ENCODE measurements around the gene CC2D1A.
"Not testable (repeated sequence)": the region's sequence is repeated elsewhere in the genome, so short reads cannot be mapped to it uniquely, and the experiment has no call there.

Gene CC2D1A

DNA sequence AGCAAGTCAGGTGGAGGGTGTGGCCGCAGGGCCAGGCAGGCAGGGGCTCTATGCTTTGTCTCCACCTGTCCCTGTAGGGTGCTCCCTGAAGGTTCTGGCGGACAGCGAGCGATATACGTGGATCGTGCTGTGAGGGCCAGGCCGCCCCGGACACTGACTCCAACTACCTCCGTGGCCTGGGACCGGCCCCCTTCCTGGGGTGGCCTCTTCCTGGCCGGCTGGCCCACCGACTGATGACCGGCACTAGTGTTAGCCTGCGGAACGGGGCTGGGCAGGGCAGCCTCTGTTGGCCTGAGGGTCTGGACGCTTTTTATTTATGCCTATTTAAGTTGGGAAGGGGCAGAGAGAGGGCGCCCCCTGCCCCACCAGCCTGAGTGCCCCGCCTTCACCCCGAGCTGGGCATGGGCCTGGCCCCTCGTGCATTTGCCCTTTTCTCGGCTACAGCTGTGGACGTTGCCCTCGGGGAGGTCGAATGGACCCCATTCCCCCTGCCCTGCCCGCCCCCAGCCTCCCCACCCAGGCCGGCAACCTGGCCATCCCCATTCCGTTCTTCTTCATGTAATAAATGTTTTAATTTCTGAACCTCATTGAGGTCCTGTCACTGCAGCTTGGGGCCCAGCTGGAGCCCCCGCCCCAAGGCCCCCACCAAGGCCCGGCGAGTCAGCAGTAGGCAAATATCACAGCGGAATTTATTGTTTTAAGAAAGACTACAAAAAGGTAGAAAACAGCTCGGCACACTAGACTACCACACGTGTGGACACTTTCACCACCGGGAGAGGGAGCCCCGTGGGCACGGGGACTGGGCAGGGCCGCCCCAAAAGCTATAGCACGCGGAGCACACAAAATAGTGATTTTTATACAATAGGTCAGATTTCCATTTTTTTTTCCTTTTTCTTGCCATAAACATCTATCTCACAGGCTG is 55.1 kb downstream of the CC2D1A start:
- DNase-seq, result no peak

DNA sequence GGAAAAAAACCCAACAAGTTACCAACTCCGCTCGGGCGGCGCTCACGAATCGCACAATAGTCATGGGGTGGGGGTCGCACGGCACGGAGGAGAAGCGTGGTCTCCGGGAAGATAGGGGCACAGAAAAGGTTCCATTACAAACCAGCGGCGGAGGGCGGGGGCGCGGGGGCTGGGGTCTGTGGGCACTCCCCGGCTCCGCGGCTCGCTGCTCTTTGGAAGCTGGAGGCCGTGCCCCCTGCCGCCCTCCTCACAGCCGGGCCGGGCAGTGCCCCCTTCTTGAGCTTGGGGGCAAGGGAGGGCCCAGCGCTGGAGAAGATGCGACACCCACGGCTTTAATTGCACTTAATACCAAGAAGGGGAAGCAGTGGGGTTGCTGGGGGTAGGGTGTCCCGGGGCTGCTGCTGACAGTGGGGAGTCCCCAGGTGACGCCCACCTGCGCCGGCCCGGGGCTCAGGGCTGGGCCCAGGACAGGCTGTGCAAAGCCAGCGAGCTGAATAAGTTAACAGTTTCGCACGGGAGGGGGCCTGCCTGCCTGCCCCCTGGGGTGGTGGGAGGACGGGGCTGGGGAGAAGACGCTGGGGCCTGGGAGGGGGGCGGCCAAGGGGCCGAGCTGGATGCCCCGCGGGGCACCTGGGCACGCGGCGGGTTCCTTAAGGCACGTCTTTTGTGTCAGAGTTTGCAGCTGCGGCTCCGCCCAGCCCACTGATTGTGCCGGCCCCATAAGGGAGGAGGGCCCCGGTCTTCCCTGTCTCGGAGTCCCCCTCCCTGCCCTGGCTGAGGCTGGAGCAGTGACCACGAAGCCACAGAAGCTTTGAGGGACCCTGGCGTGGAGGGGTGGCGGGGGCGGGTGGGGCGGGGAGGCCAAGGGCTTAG is 56.1 kb downstream of the CC2D1A start:
- DNase-seq, result peak in 1 of 56 donors; percentile 9

DNA sequence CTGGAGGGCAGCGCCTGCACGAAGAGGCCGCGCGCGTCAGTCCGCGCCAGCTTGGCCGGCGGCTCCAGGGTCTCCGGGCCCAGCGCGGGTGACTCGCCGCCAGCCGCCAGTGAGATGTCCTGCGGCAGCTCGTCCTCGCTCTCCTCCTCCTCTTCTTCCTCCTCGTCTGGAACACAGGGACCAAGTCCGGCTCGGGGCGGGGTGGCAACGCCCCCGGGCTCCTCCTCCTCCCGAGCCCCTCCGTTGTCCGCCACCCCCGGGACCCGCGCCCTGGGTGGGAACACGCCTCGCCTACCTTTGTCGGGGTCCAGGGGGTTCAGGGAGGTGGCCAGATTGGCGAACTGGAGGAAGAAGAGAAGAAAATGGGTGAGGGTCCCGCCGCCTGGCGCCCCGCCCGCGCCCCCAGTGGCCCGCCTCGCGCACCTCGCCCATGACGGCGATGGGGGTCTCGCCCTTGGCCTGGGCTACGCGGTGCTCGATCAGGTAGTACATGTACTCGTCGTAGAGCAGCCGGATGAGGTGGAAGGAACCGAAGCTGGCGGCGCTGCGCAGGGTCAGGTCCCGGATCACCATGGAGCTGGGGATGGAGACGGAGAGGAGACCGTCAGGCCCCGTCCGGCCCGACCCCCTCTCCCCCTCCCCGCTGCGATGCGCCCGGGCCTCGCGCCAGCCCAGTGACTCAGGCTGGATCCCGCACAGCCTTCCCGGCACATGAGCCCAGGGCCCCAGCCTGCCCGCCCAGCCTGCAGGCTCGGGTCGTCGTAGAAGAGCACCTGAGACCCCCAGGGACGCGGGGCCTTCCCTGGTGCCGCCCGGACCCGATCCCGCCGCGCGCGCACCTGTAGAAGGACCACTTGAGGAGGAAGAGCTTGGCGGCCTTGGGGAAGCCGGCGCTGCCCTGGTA is 57.0 kb downstream of the CC2D1A start:
- DNase-seq, result no peak

DNA sequence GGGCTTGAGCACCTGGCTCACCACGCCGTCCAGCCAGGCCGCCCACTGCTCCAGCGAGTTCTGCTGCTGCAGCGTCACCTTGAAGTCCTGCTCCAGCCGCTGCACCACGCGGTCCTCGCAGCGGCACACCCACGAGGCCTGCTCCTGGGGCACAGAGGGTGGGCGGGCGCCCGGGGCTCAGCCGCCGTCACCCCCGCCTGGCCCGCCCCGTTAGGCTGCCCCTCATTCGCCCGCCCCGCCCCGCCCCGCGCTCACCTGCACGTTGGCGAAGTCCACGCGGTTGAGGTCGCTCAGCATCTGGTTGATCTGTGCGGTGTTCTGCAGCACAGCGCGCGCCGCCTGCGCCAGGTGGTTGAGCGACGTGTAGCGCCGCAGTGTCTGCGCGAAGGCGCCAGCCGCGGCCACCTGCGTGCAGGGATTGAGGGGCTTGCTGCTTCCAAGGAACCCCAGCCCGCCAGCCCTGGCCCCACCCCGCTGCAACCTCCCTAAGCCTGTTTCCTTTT is 57.7 kb downstream of the CC2D1A start:
- no peak for DNase-seq

DNA sequence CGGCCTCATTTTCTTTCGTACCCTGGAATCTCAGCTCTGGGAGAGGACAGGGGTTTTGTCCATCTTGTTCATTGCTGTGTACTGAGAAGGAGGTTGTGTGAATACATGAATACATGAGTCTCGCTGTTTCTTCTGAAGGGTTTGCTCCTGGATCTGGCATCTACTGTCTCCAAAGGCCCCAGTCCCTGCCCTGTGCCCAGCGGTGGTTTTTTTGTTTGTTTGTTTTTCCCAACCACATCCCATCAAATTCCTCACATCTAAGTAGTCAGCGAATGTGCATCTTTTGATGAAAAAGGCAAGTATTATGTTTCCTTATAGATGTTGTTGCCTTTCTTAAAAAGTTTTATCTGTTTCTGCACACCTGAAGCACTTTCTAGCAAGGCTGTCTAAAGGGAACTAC is 58.8 kb downstream of the CC2D1A start:
- DNase-seq, result no peak

DNA sequence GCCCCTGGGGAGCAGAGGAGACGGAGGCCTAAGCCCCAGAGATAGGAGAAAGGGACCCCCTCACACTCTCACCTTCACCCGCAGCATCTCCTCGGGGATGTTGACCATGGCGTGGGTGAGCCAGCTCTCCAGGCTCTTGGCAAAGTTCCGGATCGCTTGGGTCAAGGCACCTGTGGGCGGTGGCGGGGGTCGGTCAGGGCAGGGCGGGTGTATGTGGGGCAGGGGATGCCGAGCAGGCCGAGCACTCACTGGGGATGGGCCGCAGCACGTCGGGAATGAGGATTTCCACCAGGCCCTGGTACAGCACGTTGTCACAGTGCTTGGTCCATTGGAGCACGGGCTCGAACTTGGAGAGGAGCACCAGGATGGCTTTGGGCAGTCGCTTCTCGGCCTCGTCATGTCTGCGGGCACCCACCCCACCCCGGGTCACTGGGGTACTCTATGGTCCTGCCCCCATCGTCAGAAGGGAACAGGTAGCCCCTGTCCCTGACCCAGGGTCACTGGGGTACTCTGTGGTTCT is 59.4 kb downstream of the CC2D1A start:
- no peak for DNase-seq

DNA sequence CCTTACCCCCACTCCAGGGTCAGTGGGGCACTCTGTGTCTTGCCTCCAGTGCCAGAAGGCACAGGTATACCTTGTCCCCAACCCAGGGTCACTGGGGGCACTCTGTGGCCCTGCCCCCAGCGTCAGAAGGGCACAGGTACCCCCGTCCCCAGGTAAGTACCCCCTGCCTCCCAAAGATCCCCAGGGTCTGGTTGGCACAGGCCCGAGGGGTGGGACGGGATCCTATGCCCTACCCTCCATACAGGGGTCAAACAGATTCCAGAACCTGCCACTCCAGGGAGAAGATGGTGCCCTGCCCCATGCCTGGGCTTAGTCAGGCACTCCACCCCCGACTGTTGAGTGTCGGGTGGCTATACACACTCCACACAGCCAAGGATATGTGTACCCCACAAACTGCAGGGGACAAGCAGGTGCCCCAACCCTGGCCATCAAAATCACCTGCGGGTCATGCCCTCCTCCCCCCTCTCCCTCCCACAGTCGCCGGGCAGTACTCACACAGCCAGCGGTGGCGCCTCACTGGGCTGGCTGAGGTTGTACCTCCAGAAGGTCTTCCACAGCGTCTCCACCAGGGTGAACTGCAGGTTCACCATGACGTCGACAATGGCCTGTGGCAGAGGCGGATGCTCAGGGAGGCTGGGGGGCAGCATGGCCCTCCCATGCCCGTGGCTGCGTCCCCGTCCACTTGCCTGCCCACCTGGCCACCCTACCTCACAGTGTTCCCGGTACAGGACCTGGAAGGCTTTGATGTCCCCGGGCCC is 60.1 kb downstream of the CC2D1A start:
- no peak for DNase-seq

DNA sequence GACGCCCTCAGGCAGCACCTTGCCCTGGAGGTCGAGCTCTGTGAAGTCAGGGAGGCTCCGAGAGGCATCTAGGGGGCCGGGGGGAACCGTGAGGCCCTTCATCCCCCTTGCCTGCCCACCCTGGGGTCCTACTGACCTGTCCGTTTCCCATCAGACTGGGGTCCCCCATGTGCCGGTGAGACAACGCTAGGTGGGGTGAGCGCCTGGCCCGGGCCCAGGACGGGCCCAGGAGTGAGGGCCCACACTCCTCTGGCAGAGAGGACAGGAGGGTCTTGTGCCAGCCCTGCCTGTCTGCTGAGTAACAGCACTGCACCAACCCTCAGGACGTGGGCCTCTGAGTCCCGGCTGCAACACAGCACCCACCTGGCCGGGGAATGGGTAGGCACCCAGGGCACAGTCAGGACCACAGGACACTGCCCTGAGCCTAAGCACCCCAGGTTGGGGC is 60.7 kb downstream of the CC2D1A start:
- no peak for DNase-seq

DNA sequence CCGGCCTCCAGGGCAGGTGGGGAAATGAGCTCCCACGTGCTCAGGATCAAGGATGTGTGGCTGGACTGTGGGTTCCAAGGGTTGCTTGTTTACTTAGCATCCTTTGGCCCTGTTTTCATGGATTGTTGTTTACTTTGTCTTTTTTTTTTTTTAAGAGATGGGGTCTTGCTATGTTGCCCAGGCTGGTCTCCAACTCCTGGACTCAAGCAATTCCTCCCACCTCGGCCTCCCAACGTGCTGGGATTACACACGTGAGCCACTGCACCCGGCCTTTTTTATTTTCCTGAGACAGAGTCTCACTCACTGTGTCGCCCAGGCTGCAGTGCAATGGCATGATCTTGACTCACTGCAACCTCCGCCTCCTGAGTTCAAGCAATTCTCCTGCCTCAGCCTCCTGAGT is 61.2 kb downstream of the CC2D1A start:
- DNase-seq, result not testable (repeated sequence)

DNA sequence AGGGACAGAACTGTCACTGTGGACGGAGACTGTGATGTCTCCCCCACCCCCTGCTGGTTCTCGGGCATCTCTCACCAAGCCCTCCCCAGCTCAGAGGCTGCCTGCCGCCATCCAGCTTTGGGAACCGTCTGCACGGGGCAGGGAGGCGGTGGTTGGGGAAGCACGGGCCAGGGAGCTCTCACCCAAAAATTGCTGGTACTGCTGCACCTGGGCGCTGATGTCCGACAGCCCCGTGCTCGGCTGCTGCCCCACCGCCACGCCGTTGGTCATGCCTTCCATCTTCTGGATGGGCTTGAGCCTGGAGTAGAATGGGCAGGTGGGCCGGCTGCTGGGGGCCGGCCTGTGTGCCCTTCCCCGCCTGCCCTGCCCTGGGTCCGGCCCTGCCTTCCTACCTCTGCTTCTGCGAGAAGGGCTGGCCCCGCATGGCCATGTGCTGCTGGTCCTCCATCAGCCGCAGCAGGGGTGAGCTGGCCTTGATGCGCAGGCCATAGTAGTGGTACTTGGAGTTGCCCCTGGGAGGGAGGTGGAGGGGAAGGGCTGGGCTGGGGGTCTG is 62.5 kb downstream of the CC2D1A start:
- DNase-seq, result no peak

DNA sequence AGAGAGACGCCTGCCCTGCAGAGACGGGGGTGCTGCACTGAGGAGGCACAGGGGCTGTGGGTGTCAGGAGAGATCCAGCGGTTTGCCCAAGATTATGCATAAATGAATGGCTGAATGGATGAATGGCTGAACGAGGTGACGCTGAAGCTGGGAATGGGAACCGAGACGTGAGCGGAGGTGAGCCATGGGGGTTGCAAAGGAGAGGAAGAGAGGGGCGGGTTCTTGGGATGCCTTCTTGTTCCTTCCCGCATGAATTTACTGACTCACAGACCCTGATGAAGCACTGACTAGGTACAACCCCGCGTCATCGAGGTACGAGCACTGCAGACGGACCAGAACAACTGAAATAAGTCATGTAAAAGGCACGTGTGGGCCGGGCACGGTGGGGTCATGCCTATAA is 63.0 kb downstream of the CC2D1A start:
- peak in 13 of 56 donors; percentile 7 to 61 (median 26) for DNase-seq

DNA sequence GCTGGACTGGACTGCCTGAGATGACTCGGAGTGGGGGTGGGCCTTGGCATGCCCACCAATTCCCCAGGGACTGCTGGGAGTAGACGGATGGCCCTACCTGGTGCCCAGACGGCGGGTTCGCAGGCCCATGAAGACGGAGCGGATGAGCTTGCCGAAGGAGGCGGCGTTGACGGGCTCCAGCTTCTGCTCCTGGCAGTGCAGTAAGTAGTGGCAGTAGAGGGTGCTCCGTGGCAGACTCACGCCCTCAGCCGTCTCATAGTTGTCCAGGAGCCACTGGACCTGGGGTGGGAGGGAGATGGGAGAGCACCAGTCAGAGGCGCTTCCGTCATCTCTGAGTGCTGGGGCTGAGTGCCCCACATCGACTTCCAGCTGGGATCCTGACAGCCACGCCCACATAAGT is 63.9 kb downstream of the CC2D1A start:
- DNase-seq, result no peak

DNA sequence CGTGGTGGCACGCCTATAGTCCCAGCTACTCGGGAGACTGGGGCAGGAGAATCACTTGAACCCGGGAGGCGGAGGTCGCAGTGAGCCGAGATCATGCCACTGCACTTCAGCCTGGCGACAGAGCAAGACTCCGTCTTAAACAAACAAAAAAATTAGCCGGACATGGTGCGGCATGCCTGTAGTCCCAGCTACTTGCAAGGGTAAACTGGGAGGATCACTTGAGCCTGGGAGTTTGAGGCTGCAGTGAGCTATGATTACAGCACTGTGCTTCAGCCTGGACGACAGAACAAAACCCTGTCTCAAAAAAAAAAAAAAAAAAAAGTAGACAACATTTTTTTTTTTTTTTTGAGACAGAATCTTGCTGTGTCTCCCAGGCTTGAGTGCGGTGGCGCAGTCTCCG is 65.9 kb downstream of the CC2D1A start:
- not testable (repeated sequence) for DNase-seq

DNA sequence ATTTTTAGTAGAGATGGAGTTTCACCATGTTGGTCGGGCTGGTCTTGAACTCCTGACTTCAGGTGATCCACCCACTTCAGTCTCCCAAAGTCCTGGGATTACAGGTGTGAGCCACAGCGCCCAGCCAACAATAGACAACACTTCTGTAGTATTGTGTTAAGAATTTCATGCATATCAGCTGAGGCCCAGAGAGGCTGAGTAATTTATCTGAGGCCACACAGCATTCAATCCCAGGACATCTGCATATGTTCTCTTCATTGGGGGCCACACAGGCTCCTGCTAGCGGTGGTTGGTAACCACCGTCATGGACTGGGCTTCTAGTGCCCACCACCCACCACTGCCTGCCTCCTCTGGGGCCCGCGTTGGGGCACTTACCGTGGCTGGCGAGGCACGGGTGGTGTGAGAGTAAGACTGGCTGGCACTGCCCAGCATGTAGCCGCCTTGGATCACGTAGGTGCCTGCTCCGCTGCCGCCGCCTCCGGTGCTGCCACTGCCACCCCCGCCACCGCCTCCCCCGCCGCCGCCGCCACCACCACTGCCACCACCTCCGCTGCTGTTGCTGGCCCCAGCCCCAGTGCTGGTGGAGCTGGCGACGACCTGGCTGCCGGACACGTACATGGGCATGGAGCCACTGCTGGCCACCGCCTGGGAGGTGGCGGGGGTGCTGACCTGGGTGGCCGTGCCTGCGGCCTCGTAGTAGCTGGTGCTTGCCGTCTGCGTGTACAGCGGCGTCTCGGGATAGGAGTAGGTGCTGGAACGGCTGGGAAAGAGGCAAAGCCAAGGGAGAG is 66.6 kb downstream of the CC2D1A start:
- no peak for DNase-seq

DNA sequence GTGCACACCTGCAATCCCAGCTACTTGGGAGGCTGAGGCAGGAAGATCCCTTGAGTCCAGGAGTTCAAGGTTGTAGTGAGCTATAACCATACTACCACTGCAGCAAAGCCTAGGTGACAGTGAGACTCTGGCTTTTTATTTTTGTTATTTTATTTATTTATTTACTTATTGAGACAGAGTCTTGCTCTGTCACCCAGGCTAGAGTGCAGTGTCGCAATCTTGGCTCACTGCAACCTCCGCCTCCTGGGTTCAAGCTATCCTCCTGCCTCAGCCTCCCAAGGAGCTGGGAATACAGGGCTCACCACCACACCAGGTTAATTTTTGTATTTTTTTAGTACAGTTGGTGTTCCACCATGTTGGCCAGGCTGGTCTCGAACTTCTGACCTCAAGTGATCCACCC is 67.5 kb downstream of the CC2D1A start:
- not testable (repeated sequence) for DNase-seq

DNA sequence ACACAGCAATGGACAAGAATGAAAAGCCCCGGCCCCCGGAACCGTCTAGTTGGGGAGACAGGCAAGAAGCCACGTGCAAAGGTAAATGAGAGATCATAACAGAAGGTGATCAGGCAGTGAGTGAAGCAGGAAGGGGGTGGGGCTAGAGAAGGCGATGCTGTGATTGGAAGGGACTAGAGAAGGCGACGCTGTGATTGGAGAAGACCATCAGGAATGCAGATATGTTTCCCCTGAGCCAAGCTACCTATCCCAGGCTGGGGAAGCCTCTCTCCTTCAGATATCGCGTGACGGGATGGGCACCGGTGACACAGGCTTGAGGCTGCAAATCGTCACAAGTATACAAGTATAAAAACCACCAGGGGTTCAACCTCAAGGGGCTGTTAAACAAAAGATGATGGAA is 68.1 kb downstream of the CC2D1A start:
- DNase-seq, result peak in 3 of 56 donors; percentile 21 to 42 (median 29)

DNA sequence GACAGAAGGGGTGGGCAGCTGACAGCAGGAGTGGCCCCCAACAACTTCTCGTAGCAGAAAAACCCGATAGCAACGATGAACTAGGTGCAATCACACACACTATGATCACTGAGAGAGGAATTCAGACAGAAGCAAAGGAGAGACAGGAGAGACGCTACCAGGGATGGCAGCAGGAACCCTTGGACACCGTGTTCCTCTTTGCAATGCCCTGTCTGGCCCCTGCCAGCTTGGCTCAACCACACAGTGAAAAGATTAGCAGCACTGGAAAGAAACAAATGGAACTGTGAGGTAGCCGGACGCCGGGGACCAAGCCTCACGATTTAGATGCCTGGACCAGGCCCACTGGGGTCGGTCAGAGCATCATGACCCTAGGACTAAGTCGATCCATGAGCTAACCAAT is 69.9 kb downstream of the CC2D1A start:
- DNase-seq, result no peak

DNA sequence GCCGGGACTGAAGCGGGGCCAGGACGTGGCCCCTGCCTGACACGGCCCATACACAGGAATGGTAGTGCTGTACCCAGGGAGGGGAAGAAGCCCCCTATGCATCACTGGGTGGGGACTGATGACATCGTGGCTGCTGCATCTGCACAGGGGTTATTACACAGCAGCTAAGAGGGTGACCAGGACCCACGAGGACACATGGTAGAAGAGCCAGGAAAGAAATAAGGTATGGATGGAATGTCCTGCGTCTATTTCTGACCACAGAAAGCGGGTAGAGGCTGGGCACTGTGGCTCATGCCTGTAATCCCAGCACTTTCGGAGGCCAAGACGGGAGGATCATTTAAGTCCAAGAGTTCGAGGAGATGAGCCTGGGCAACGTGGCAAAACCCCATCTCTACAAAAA is 70.4 kb downstream of the CC2D1A start:
- no peak for DNase-seq

DNA sequence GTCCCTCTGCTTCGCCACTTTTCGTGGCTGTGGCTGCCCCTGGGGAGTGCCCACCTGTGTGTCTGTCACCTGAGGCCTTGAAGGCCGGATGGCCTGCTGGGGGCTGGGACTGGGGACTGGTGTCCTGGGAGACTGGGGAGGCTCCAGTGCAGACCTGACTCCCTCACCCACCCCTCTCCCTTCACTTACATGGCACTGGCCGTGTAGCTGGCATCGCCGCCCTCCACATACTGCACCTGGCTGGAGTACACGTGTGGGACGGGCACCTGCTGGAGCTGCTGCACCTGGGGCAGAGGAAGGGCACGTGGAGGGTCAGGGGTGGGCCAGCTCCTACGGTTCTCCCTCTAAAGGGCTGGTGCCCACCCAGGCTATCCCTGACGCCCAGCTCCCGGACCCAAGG is 71.8 kb downstream of the CC2D1A start:
- DNase-seq, result no peak
